GM12878 (cell line): ENCODE data around the gene MED13L. TPM values are rescaled to one million over a fixed set of nuclear protein-coding genes. Genes with fewer than 3 reads are reported as not detected.

ENCODE experiments used
- ATAC-seq: fragments of 200-7000 bp; cut with Tn5 transposase; 3 replicates; pipeline ENCODE4 v1.9.1; 2020; ENCODE audit warnings: mild to moderate bottlenecking, moderate library complexity
- BruUV-seq: library from RNA; stranded (reverse); fragments of 400-500 nt; replicated peaks from 2 replicates; lab custom pipeline; 2021; lab: Mats Ljungman, UMichigan
- CTCF ChIA-PET: fragments of 300-600 bp; sonication (Branson Sonifier 250); formaldehyde crosslinking; extraction: SDS; loops from one replicate; lab custom pipeline; 2021; ENCODE audit warnings: inconsistent platforms; lab: Yijun Ruan, JAX
- POLR2A ChIA-PET: fragments of 350-600 bp; formaldehyde crosslinking; extraction: SDS; loops from one replicate; lab custom pipeline; 2021; ENCODE audit warnings: inconsistent platforms; lab: Charles Lee
- RAD21 ChIA-PET: fragments of 300-600 bp; sonication (Branson Sonifier 250); formaldehyde crosslinking; loops from one replicate; lab custom pipeline; 2023; ENCODE audit warnings: antibody characterized with exemption; ENCODE audit not compliant: unreplicated experiment; lab: Charles Lee
- SMC1A ChIA-PET: fragments of 300-600 bp; sonication (Branson Sonifier 250); formaldehyde crosslinking; loops from one replicate; lab custom pipeline; 2023; ENCODE audit not compliant: unreplicated experiment, uncharacterized antibody; lab: Charles Lee
- DNase-seq: peaks from one replicate; pipeline ENCODE4 v3.0.0-alpha.2; 2011; ENCODE audit warnings: low read depth, low spot score
- FAIRE-seq: peaks from 3 replicates; lab custom pipeline; 2011; peaks lifted over from hg19 to GRCh38; lab: Jason Lieb, UNC
- H2AFZ ChIP-seq: 2 replicates; pipeline ENCODE4 v1.6.0; 2011; ENCODE audit warnings: low read depth, low read length, control low read depth; ENCODE audit not compliant: control insufficient read depth
- H3K27ac ChIP-seq: 2 replicates; pipeline ENCODE4 v1.5.1; 2011; ENCODE audit warnings: control low read depth; ENCODE audit not compliant: control insufficient read depth, insufficient read depth
- H3K27me3 ChIP-seq, 2 experiments: replicated peaks in 1 of 2; 2 replicates each; pipeline versions ENCODE4 v1.6.0 to v1.6.1; 2011; ENCODE audit warnings: low read length in 1 of 2; ENCODE audit not compliant: control insufficient read depth in 2 of 2, insufficient read depth in 2 of 2
- H3K36me3 ChIP-seq, 2 experiments: 2 replicates each; pipeline ENCODE4 v1.5.1; 2011; ENCODE audit warnings: low read length in 1 of 2; ENCODE audit not compliant: control insufficient read depth in 2 of 2, insufficient read depth in 2 of 2
- H3K4me1 ChIP-seq: 2 replicates; pipeline ENCODE4 v1.6.1; 2011; ENCODE audit warnings: mild to moderate bottlenecking, low read length, moderate library complexity, mixed read lengths; ENCODE audit not compliant: control insufficient read depth, insufficient read depth
- H3K4me2 ChIP-seq: 2 replicates; pipeline ENCODE4 v1.6.0; 2011; ENCODE audit warnings: control low read depth; ENCODE audit not compliant: control insufficient read depth, insufficient read depth
- H3K4me3 ChIP-seq: fragments of 200-600 bp; sonication (generic); 2 replicates; pipeline ENCODE4 v1.5.1; 2016
- H3K79me2 ChIP-seq: 2 replicates; pipeline ENCODE4 v1.6.0; 2011; ENCODE audit warnings: low read length; ENCODE audit not compliant: control insufficient read depth, insufficient read depth
- H3K9ac ChIP-seq: 2 replicates; pipeline ENCODE4 v1.8.0; 2011; ENCODE audit warnings: low read length, control low read depth, mixed read lengths; ENCODE audit not compliant: control insufficient read depth, insufficient read depth
- H3K9me3 ChIP-seq: replicated peaks from 3 replicates; pipeline ENCODE4 v1.5.1; 2011; ENCODE audit warnings: mild to moderate bottlenecking, low read length; ENCODE audit not compliant: control insufficient read depth, insufficient read depth
- H4K20me1 ChIP-seq: 2 replicates; pipeline ENCODE4 v1.6.0; 2011; ENCODE audit not compliant: control insufficient read depth, insufficient read depth
- EP300 ChIP-seq, 2 experiments: fragments of 150-350 bp in 1 of 2; IDR thresholded peaks; 2 replicates each; pipeline ENCODE4 v1.6.1; 2011 to 2012; ENCODE audit warnings: low read depth in 2 of 2, low read length in 2 of 2, borderline replicate concordance in 1 of 2, improper control_type of control experiment in 1 of 2, inconsistent platforms in 1 of 2; ENCODE audit not compliant: control insufficient read depth in 1 of 2
- FOXM1 ChIP-seq: IDR thresholded peaks from 2 replicates; pipeline ENCODE4 v1.6.1; 2012; ENCODE audit warnings: low read depth, mild to moderate bottlenecking, inconsistent platforms, low read length, moderate library complexity
- HDAC6 ChIP-seq: fragments of 200-600 bp; sonication (generic); IDR thresholded peaks from one replicate; pipeline ENCODE4 v1.8.0; 2017; ENCODE audit warnings: antibody characterized with exemption; ENCODE audit not compliant: unreplicated experiment
- IKZF1 ChIP-seq: fragments of 450-650 bp; conservative IDR thresholded peaks from 2 replicates; pipeline ENCODE4 v1.6.1; 2017; ENCODE audit warnings: antibody characterized with exemption, mild to moderate bottlenecking
- MTA2 ChIP-seq: fragments of 450-650 bp; IDR thresholded peaks from 2 replicates; pipeline ENCODE4 v1.6.1; 2016; ENCODE audit warnings: low read depth, mild to moderate bottlenecking, moderate library complexity
- NBN ChIP-seq: fragments of 450-650 bp; IDR thresholded peaks from 2 replicates; pipeline ENCODE4 v1.6.1; 2016
- POLR2AphosphoS2 ChIP-seq: IDR thresholded peaks from 2 replicates; pipeline ENCODE4 v1.6.1; 2011; ENCODE audit warnings: low read depth, mild to moderate bottlenecking, low read length, improper control_type of control experiment, moderate library complexity
- POLR2AphosphoS5 ChIP-seq: IDR thresholded peaks from 2 replicates; pipeline ENCODE4 v1.6.1; 2011; ENCODE audit warnings: mild to moderate bottlenecking, low read length, inconsistent platforms
- TCF3 ChIP-seq: IDR thresholded peaks from 2 replicates; pipeline ENCODE4 v1.6.1; 2012; ENCODE audit warnings: low read depth, mild to moderate bottlenecking, low read length, borderline replicate concordance; ENCODE audit not compliant: insufficient read depth
- ZZZ3 ChIP-seq: IDR thresholded peaks from 2 replicates; pipeline ENCODE4 v1.6.1; 2011; ENCODE audit warnings: low read depth; ENCODE audit not compliant: control insufficient read depth, insufficient read length
- whole genome bisulfite sequencing: methylation state at CpG from one replicate; pipeline ENCODE4 v1.1.6; 2016; ENCODE audit warnings: low lambda C conversion rate; ENCODE audit not compliant: insufficient replicate concordance, insufficient coverage; ENCODE audit errors: missing lambda C conversion rate; 5-methylcytosine and 5-hydroxymethylcytosine counted together
- in situ Hi-C: fragments of 300-500 bp; cut with MboI; formaldehyde crosslinking; loops from 9 replicates; pipeline ENCODE4 v1.14.3; 2018; ENCODE audit warnings: mixed read lengths
- intact Hi-C: fragments of 100-400 bp; cut with micrococcal nuclease; formaldehyde crosslinking; loops from one replicate; pipeline ENCODE4 v1.14.2; 2022; ENCODE audit not compliant: unreplicated experiment
- polyA plus RNA-seq, 11 experiments: library from polyadenylated mRNA; depleted of rRNA in 4 of 11; unstranded in 6 of 11; stranded (reverse) in 5 of 11; fragments of >200 nt; fragmentation: Nextera tagmentation in 4 of 11; fragmentation: Illumina TruSeq in 1 of 11; extraction: Ambion mirVana in 4 of 11; extraction: Trizol in 1 of 11; gene quantifications; 1 replicate in 1 of 11; 2 replicates in 10 of 11; pipeline versions ENCODE4 v1.2.1 to v1.2.3, GENCODE V29; 2011 to 2016; ENCODE audit warnings: inconsistent platforms in 2 of 11, missing spikeins in 2 of 11, low read depth in 1 of 11
- total RNA-seq, 4 experiments: library from RNA; depleted of rRNA in 3 of 4; stranded (reverse); fragments of >200 nt in 3 of 4; fragmentation: Illumina TruSeq in 1 of 4; extraction: Trizol in 1 of 4; gene quantifications; 2 replicates each; pipeline versions ENCODE4 v1.2.1 to v1.2.3, GENCODE V29; 2013 to 2021

The MED13L gene
- total and polyA plus RNA-seq, 10 of the 15 experiments (the other 5 are each of a cell fraction or from before 2014, with no cell fraction given) = 3.7 to 30.1 (median 9.1) TPM

DNA sequence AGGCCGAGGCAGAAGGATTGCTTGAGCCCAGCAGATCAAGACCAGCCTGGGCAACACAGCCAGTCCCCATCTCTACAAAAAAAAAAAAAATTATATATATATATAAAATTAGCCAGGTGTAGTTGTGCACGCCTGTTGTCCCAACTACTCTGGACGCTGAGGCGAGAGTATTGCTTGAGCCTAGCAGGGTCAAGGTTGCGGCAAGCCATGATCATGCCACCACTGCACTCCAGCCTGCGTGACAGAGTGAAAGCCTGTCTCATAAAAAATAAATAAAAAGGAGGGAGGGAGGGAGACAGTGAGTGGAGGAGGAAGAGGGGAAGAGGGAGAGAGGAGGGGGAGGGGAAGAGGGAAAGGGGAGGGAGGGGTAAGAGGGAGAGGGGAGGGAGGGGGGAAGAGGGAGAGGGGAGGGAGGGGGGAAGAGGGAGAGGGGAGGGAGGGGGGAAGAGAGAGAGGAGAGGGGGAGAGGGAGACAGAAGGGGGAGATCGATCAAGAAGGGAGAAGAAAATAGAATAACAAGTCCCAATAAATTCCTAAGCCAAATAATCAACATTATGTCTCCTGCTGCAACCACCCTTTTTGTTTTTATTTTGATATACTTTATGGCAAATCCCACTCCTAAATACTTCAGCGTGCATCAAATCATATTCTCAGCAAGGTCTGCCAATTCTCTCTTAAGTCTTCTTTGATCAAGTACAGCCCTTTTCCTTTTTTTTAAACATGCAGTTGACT is 163.9 kb downstream of the MED13L start:
- no peak overlapping the region for H3K4me3 ChIP-seq
- ChIA-PET SMC1A (no interaction called here), RAD21 (no interaction called here), CTCF (no interaction called here), POLR2A (no interaction called here)
- intact Hi-C loops = no loop called here
- no peaks in the 10 kb centered on the region for H4K20me1 ChIP-seq
- H3K27me3 ChIP-seq = no peaks in the 10 kb centered on the region
- no peak overlapping the region for H2AFZ ChIP-seq
- ATAC-seq (no peak), DNase-seq (no peak), FAIRE-seq (no peak)
- no peaks in the 10 kb centered on the region for H3K4me1 ChIP-seq
- H3K36me3 ChIP-seq = no peaks in the 10 kb centered on the region
- no peaks in the 10 kb centered on the region for H3K79me2 ChIP-seq
- BruUV-seq = no TSS peak
- H3K9ac ChIP-seq = no peak overlapping the region
- TF ChIP-seq TCF3 (no peak), HDAC6 (no peak), ZZZ3 (no peak), FOXM1 (no peak), IKZF1 (no peak), POLR2AphosphoS2 (no peak), NBN (no peak), POLR2AphosphoS5 (no peak), EP300 (IDR thresholded peaks at IDR 0.05; ENCODE audit: borderline replicate concordance in 1 of 2, control insufficient read depth in 1 of 2, low read depth in 2 of 2, low read length in 2 of 2) (no peak), MTA2 (no peak)
- H3K9me3 ChIP-seq = no peaks in the 10 kb centered on the region
- H3K27ac ChIP-seq = no peak overlapping the region
- in situ Hi-C loops = no loop called here
- 83% methylated on average over 8 of the region's 8 CpGs for WGBS
- H3K4me2 ChIP-seq = no peak overlapping the region
